NCI-H1417 (cell line): Measurements from ENCODE around the gene MARCO.
"Not testable (repeated sequence)": the region's sequence is repeated elsewhere in the genome, so short reads cannot be mapped to it uniquely, and the experiment has no call there.

Experiments used
- DNase-seq, 3 experiments: peaks; one replicate each; lab custom pipeline; 2025; lab: John Stamatoyannopoulos, UW

Gene MARCO

DNA sequence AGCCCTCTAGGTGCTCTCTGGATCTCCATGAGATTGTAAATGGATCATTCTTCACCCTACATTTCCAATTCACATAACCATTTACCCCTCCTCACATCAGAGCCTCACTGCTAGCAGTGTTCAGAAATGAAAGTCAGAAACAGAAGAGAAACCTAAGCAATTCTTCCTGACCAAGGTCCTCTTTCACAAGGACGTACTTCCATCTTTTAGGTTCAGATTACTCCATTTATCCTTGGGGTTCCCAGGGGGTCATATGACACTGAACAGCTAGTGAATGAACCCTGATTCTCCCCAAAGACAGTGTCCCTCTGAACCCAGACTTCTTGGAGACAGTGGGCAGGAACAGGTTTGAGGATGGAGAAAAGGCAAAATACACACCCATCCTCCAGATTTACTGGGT is 12.9 kb upstream of the MARCO start:
- no peak for DNase-seq

DNA sequence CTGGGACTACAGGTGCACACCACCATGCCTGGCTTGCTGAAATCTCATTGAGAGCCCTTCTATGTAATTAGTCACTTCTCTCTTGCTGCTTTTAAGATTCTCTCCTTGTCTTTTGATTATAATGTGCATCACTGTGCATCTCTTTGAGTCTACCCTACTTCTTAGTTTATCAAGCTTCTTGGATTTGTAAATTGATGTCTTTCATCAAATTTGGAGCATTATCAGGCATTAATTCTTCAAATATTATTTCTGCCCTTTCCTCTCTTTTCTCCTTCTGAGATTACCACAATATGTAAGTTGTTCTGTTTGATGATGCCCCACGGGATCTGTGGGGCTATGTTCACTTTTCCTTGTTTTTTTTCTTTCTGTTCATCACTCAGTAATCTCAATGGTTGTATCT is 9.0 kb upstream of the MARCO start:
- no peak for DNase-seq

DNA sequence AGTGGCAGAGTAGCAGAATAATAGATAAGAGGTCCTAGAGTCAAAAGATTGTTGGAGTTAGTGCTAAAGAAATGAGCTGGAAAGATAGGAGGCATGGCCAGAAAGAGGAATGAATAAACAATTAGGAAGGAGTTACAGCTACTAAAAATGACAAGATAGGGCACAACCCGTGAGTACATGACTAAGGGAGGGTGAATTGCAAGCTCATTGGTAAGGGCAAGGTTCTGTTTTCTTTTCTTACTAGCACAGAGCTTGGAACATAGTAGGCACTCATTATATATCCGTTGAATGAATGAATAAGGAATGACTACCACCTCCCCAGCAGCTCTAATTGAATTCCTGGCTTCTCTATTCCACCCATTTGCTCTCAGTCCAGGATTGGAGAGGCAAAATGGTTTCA is 5.7 kb upstream of the MARCO start:
- no peak for DNase-seq

DNA sequence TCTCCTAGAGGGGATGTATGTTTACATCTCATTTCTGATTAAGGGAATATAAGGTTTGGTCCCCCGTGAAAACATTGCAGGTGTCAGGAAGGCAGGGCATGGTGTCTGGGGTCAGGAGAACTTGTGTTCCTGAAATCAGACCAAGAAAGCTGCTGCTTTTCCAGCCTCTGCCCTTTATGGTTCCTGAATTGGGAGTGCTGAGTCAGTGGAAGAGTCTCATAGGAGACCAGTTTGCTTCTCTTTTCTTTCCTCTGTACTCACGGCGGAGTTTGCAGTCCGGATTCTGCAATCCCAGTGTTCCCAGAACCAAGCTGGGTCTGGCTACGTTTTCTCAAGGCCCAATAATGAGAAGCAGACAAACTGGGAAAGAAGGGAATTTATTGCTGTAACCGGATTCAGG is 5.1 kb upstream of the MARCO start:
- DNase-seq: no peak

DNA sequence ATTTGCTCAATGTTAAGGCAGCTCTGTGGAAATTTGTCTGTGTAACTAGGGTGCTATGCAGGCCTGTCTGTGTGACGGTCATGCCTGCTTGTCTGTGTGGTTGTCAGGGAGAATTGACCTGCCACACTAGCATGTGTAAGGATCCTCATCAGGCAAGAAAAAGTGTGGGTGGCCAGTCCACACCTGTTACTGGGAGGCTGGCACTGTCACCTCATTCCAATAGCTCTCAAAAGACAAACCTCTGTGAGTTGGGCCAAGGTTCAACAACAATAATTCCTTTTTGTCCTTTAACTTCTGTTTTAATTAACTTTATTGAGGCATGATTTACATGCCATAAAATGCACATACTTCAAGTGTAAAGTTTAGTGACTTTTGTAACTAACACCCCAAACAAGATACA is 4.2 kb upstream of the MARCO start:
- no peak for DNase-seq

DNA sequence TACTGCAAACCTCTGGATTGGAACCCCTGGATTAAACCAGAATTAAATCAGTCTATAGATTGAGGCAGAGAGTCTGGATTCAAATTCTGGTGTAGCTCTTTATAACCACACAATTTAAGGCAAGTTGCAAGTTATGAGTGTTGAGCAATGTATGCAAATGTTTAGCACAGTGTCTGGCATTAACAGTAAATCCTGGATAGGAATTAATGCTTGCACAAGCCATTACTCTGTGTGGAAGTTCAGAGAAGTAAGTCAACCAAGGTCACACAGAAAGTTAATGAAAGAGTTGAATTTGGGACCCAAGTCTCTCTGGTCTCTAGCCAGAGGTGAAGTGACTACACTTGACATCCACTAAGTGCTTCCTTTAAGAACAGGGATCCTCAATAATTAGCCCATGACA is 2.0 kb upstream of the MARCO start:
- DNase-seq: no peak

DNA sequence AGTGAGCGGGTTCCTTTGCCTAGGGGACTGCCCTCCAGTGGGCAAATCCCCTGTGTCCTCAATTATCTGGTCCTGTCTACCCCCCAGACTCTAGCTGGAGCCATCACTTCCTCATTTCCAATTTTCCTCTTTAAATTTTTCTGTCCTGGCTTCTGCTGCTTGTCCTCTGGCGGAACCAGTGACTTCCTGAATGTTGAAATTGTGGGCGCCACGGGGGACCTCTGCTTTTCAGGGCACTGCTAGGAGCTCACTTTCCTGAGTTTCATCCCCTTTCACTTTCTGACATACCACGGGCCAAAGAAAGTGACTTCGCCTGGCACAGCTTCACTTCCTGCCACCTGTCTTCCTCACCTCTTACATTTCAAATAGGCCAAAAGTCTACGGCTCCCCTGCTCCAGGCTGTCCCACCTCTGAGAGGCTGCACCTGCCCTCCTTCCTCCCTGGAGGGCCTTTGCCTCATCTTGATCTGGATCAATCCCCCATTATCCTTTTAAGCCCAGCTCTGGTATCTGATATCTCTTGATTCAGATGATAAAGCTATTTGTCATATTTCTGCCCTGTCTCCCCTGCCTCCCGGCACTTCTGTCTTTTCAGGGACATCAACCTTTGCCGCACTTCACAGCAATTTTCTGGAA is 1.4 kb upstream of the MARCO start:
- no peak for DNase-seq

DNA sequence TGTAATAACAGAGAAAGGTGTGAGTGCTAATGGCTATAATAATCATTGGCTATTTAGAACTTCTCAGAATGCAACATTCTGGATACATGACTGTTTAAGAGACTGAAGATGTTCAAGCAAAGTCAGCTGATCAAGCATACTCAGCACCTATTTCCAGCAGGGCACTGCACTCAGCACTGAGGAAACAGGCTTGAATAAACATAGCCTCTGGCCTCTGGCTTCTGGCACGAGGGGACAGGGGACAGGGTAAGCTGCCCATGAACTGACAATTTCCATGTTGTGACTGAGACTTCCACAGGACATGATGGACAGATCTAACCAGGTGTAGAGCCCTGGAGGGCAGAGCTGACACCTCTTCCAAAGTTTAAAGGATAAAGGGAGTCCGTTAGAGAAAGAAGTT is 1.3 kb downstream of the MARCO start:
- DNase-seq: no peak

DNA sequence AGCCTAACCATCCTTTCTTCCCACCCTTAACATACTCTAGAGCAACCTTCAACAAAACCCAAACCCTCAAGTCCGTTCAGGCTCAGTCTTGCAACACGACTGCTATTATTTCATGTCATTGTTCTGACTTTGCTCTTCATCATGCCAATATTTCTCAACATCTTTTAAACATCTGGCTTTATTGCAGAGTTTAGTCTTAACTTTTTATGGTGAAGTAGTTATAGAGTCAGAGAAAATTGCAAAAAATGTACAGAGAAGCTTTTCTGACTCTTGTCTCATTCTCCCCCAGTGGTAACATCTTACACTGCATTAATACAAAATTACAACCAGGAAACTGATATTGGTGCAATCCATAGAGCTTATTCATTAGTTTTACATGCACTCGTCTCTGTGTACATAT is 3.9 kb downstream of the MARCO start:
- no peak for DNase-seq

DNA sequence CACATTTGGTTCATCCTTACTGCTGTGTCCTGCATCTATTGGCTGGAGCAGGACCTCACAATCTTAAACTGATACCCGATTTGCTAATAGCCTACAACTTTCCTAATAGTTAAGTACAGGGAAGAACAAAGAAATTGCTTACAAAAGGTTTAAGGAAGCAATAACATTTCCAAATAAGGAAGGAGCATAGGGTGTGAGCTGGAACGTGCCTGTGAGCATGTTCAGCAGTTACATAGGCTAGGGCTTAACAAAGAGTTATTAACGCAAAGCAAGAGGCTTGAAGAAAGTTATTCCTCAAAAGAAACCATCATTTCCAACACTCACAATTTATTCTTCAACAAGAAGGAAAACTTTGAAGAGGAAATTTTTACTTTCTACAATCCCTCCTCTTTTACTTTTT is 6.3 kb downstream of the MARCO start:
- not testable (repeated sequence) for DNase-seq

DNA sequence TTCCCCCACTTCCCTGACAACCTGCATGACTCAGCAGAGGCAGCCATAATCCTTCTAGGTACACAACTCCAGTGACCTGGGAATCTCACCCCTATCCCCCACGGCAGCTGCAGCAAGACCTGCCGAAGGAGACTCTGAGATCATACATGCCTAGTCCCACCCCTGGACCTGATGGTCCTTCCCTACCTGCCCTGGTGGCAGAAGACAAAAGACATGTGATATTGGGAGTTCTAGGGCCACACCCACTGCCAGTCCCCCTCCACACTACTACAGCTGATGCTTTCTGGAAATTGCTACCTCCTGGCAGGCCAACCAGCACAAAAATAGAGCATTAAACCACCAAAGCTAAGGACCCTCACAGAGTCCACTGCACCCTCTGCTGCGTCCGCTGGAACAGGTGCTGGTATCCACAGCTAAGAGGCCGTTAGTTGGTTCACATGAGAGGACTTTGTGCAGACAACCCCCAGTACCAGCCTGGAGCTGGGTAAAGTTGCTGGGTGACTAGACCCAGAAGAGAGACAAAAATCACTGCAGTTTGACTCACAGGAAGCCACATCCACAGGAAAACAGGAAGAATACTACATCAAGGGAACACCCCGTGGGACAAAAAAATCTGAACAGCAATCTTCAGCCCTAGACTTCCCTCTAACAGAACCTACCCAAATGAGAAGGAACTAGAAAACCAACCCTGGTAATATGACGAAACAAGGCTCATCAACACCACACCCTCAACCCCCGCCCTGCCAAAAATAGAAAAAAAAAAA is 12.5 kb downstream of the MARCO start:
- DNase-seq: no peak

DNA sequence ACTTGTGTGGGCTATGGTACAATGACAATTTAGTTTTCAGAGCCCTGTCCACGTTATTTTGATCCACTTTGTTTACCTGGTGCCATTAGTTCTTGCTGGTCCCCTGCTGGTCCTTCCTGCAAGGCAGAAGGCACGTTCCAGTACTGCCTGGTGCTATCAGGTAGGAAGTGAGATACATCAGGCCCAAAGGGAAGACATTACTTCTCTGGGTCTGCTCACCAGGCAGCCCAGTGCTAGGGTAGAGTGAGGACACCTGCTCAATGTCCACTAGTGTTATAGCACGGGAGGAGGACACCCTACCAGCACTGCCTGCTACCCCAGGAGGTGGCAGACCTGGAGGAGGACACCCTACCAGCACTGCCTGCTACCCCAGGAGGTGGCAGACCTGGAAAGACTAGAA is 23.7 kb downstream of the MARCO start:
- DNase-seq: no peak

DNA sequence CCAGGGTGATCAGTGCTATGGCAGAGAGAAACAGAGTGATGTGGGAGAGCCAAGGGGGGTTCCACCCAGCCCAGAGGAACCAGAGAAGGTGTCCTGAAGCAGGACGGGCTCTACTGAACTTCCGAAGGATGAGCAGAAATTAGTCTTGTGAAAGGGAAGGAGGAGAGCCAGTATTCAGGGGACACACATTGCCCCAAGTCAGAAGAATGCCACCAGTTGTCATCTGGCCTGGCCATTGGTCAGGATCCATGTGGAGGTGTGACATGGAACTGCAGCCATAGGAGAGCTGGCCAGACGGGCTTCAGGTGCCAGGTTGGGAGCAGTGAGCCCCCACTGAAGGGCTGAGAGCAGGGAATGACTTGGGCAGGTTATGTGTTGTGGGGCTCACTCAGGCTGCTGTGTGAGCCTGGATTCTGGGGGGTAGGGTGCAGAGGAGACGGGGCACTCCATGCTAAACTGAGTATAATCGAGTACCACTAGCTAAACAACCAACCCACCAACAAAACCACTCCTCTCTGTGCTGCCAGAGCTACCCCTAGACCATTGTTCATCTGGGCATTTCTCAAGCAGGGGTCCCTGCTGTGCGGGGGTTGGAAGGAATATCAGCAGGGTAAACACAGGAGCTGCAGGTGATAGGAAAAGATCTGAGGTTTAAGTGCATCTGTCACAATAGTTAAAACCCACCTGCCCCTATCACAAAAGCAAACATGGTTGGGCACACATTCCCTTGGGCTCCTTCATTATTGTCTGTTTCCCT is 25.3 kb downstream of the MARCO start:
- peak; percentile 0 to 68 (median 19) for DNase-seq

DNA sequence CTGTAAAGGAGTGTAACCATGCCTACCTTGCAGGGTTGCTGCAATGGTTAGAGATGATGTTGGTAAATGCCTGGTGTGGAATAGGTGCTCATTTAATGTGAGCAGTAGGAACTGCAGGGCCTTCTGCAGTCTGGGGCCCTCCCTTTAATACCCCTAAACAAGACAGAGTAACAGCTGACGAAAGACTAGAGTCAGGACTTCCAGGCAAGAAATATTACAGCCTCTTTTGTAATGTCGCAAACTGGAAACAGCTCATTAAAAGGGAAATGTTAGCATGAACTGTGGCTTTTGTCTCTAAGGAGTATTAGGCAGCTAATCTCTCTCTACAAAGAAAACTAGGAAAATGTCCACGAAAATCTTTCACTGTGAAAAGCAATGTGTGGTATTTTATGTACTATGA is 26.0 kb downstream of the MARCO start:
- no peak for DNase-seq

DNA sequence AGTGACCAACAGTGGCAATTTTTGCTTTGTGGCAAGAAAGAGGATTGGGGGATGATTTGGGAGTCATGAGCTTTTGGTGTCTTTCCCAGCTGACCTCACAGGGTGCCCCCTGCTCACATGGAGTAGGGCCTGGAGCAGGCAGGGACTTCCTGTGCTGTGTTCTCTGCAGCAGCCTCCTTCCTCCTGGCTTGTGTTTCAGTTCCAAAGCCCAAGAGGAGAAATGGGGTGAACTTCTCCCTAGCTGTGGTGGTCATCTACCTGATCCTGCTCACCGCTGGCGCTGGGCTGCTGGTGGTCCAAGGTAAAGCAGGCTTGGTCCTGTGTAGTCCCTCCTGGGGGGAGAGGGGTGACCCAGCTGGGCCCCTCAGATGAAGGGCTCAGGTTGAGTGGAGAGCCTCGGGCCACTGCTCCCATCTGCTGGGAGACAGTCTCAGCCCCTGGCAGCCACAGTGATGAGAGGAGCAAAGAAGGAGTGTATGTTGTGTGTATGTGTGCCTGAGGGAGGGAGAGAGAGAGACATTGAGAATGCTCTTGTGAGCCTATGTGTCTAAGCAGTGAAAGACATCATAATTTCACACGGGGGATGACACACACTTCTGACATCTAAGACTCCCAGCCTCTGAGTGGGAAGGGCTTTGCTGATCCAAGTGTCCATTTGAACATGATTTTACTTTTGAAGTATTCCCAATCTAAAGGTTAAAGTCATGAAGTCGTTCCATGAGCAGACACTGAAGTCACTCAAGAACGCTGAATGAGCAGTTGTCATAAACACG is 27.2 kb downstream of the MARCO start:
- DNase-seq: peak in 1 of 3 experiments; percentile 5

DNA sequence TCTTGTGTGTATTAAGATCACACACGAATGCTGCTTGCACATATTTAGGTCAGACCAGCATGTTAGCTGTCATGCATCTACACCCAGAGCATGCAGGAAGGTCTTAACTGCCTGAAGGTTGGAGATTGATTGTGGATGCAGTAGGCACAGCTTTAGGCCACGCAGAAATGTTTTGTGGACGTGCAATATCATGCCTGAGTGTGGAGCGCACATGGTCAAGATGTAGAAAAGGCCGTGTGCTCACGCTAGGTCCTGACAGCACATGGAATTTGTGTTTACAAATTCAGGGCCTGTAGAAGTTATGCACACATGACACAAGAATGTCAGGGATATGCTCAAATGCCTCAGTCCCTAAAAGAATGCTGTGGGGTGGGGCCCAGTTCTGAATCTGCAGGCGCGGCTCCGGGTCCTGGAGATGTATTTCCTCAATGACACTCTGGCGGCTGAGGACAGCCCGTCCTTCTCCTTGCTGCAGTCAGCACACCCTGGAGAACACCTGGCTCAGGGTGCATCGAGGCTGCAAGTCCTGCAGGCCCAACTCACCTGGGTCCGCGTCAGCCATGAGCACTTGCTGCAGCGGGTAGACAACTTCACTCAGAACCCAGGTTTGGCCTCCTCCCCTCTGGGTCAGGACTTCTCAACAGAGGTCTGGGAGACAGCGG is 27.9 kb downstream of the MARCO start:
- DNase-seq: no peak

DNA sequence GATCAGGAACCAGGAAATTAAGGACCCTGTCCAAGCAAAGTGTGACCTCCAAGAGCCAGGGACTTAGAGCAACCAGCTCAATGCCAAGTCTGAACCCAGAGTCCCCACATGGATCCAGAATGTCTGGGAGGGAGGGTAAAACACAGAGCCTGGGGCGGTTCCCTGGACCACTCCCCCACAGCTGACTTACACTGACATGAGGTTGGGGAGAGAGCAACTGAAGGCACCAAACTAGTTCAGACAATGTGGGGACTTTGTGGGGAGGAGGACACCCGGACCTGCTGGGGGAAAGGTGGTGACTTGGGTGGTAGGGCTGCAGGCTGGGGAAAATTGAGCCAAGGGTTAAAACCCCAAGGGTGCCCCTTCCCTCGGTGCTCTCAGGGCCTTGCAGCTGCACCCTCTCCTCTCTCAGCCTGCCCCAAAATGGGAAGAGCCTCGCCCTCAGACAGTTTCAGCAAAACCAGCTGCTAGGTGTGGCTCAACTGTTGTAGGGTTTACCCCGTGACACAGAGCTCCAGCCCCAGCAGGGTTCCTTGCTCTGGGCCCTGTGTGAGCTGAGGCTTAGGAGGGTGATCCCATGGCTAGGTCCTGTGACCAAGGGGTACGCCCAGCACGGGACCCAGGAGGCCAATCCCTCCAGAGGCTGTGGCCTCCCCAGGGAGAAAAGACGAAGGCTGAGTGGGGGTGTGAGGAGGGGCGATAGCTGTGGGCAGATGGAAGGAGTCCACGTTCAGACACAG is 28.6 kb downstream of the MARCO start:
- no peak for DNase-seq

DNA sequence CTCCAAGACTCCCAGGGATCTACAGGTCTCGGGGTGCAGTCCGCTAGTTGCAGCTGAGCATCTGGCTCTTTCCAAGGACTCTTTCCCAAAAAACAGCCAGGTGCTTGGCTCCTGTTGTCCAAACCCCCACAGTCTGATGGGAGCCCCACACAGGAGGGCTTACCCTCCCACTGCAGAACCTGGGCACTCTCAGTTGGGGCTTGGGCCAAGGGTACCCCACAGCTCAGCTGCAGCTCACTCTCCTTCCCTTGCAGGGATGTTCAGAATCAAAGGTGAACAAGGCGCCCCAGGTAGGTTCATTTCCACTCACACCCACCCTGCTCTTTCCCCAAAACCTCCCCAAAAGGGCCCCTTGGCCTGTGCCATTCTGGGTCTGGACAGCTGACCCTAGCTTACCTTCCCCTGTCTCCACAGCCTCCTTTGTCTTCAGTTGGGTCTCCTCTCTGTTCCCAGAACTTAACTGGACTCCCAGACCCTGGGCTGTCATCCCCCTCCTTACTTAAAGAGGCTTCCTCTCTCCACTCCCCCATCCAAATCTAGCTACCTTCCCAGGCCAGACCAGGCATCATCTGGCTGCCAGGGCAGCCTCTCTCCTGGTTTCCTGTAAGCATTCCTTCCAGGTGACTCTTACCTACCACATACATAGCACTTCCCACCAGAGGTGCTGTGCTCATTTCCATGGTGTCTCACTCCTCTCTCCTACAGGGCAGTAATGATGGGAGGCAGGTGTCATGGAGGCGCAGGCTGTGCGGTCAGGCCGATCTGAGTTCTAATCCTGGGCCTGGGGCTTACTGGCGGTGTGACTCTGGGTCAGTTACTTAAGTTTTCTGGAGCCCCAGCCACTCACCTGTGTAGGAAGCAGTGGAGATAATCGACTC is 29.5 kb downstream of the MARCO start:
- DNase-seq: no peak

DNA sequence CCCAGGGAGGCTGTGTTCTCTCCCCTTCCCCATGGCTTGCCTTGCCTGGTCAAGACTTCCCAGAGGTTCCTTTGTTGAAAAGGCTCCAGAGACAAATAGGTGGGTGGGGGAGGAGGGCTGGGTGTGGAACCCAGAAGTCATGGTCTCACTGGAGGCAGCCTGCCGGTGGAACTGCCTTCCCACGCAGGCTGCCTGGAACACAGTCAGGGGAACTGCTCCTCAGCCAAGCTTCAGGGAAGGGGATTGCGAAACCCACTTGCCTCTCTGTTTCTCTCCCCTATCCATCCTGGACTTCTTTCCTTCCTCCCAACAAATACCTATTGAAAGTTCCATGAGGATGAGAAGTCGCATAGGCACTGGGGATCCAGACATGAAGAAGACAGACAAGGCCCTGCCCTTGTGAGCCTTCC is 31.6 kb downstream of the MARCO start:
- no peak for DNase-seq
